SJCRH30 (cell line): ENCODE data around the gene CUL7. TPM values are rescaled to one million over a fixed set of nuclear protein-coding genes. Genes with fewer than 3 reads are reported as not detected.

Experiments used
- DNase-seq, 2 experiments: peaks; one replicate each; pipeline ENCODE4 v3.0.0-alpha.2; 2015 to 2020
- H3K27ac ChIP-seq: fragments of 250-450 bp; sonication (Bioruptor Pico); 2 replicates; pipeline ENCODE4 v1.5.1; 2020; ENCODE audit warnings: mild to moderate bottlenecking, moderate library complexity
- H3K27me3 ChIP-seq: fragments of 250-450 bp; sonication (Bioruptor Pico); 2 replicates; pipeline ENCODE4 v1.5.1; 2020; ENCODE audit warnings: mild to moderate bottlenecking, moderate library complexity
- H3K36me3 ChIP-seq: fragments of 250-450 bp; sonication (Bioruptor Pico); 2 replicates; pipeline ENCODE4 v1.5.1; 2020; ENCODE audit warnings: mild to moderate bottlenecking, moderate library complexity
- H3K4me1 ChIP-seq: fragments of 250-450 bp; sonication (Bioruptor Pico); 2 replicates; pipeline ENCODE4 v1.5.1; 2020; ENCODE audit warnings: mild to moderate bottlenecking, moderate library complexity
- H3K4me3 ChIP-seq: fragments of 250-450 bp; sonication (Bioruptor Pico); 2 replicates; pipeline ENCODE4 v1.5.1; 2020; ENCODE audit warnings: mild to moderate bottlenecking, moderate library complexity
- H3K9me3 ChIP-seq: fragments of 250-450 bp; sonication (Bioruptor Pico); replicated peaks from 2 replicates; pipeline ENCODE4 v1.5.1; 2020; ENCODE audit warnings: mild to moderate bottlenecking, moderate library complexity
- total RNA-seq: library from RNA; depleted of rRNA; stranded (reverse); fragments of >200 nt; shearing (Covaris generic); gene quantifications from 2 replicates; pipeline ENCODE4 v1.2.3, GENCODE V29; 2014; rRNA removed

Gene CUL7
- 14.8 and 15.2 TPM in 2 replicates for total RNA-seq

- H3K9me3 ChIP-seq, result no peaks in the 10 kb centered on the region
- DNase-seq, result peak; percentile 94 to 97
- H3K36me3 ChIP-seq, result peaks cover 7% of the 10 kb centered on the region
Measured at GRCh38 chr6:43053545-43054205, at the start of gene CUL7. CUL7 (minus strand) TSS chr6:43053851; CDS start chr6:43052788, 1,063 bp downstream.

GRCh38 chr6:43101497-43101896 is 47.8 kb upstream of the CUL7 start:
- Histone ChIP-seq H3K36me3 (no peaks in the 10 kb centered on the region), H3K27me3 (no peaks in the 10 kb centered on the region), H3K4me1 (no peaks in the 10 kb centered on the region; the same call in 1 of the 2 replicates), H3K27ac (no peak overlapping the region), H3K4me3 (no peak overlapping the region), H3K9me3 (no peaks in the 10 kb centered on the region)
- DNase-seq, result no peak

More at GRCh38 chr6:43053545-43054205, at the start of gene CUL7:
- Histone ChIP-seq H3K27me3 (no peaks in the 10 kb centered on the region), H3K27ac (peak within 1 kb of the TSS; percentile 85), H3K4me3 (peak within 1 kb of the TSS; percentile 80), H3K4me1 (peaks cover 16% of the 10 kb centered on the region)

GRCh38 chr6:43097502-43097901 is 43.9 kb upstream of the CUL7 start:
- DNase-seq, result no peak
- Histone ChIP-seq H3K36me3 (no peaks in the 10 kb centered on the region), H3K4me1 (peaks cover 13% of the 10 kb centered on the region), H3K27ac (no peak overlapping the region), H3K9me3 (no peaks in the 10 kb centered on the region), H3K4me3 (no peak overlapping the region), H3K27me3 (no peaks in the 10 kb centered on the region)

- no peaks in the 10 kb centered on the region for H3K36me3 ChIP-seq
- H3K4me1 ChIP-seq, result peaks cover 15% of the 10 kb centered on the region
- no peak overlapping the region for H3K27ac ChIP-seq
- H3K9me3 ChIP-seq, result no peaks in the 10 kb centered on the region
- no peaks in the 10 kb centered on the region for H3K27me3 ChIP-seq
- no peak for DNase-seq
- H3K4me3 ChIP-seq, result no peak overlapping the region
Measured at GRCh38 chr6:43097098-43097489, 43.4 kb upstream of the CUL7 start.

GRCh38 chr6:43096451-43097097 is 42.9 kb upstream of the CUL7 start:
- DNase-seq, result no peak

GRCh38 chr6:43095939-43096338 is 42.3 kb upstream of the CUL7 start:
- Histone ChIP-seq H3K4me3 (no peak overlapping the region), H3K9me3 (no peaks in the 10 kb centered on the region), H3K36me3 (no peaks in the 10 kb centered on the region), H3K27me3 (no peaks in the 10 kb centered on the region), H3K4me1 (peaks cover 15% of the 10 kb centered on the region), H3K27ac (no peak overlapping the region)
- DNase-seq, result peak; percentile 53 to 62

More at GRCh38 chr6:43096451-43097097, 42.9 kb upstream of the CUL7 start:
- Histone ChIP-seq H3K27me3 (no peaks in the 10 kb centered on the region), H3K27ac (no peak overlapping the region), H3K4me3 (no peak overlapping the region), H3K36me3 (no peaks in the 10 kb centered on the region), H3K4me1 (peaks cover 15% of the 10 kb centered on the region), H3K9me3 (no peaks in the 10 kb centered on the region)

- H3K4me3 ChIP-seq, result no peak overlapping the region
- H3K27me3 ChIP-seq, result no peaks in the 10 kb centered on the region
- no peak for DNase-seq
- H3K36me3 ChIP-seq, result no peaks in the 10 kb centered on the region
- H3K4me1 ChIP-seq, result peaks cover 35% of the 10 kb centered on the region
- H3K27ac ChIP-seq, result no peak overlapping the region
- H3K9me3 ChIP-seq, result no peaks in the 10 kb centered on the region
Measured at GRCh38 chr6:43093436-43094289, 40.0 kb upstream of the CUL7 start.

- Histone ChIP-seq H3K27ac (no peak overlapping the region), H3K9me3 (no peaks in the 10 kb centered on the region), H3K27me3 (no peaks in the 10 kb centered on the region), H3K36me3 (no peaks in the 10 kb centered on the region), H3K4me1 (peaks cover 35% of the 10 kb centered on the region), H3K4me3 (no peak overlapping the region)
- DNase-seq, result no peak
Measured at GRCh38 chr6:43092635-43093034, 39.0 kb upstream of the CUL7 start.

GRCh38 chr6:43091436-43091991 is 37.9 kb upstream of the CUL7 start:
- no peak for DNase-seq
- Histone ChIP-seq H3K9me3 (no peaks in the 10 kb centered on the region), H3K27me3 (no peaks in the 10 kb centered on the region), H3K27ac (no peak overlapping the region), H3K36me3 (no peaks in the 10 kb centered on the region), H3K4me1 (peaks cover 35% of the 10 kb centered on the region), H3K4me3 (no peak overlapping the region)

- H3K9me3 ChIP-seq, result no peaks in the 10 kb centered on the region
- no peak overlapping the region for H3K27ac ChIP-seq
- peaks cover 32% of the 10 kb centered on the region for H3K4me1 ChIP-seq
- H3K4me3 ChIP-seq, result no peak overlapping the region
- H3K36me3 ChIP-seq, result no peaks in the 10 kb centered on the region
- DNase-seq, result no peak
- no peaks in the 10 kb centered on the region for H3K27me3 ChIP-seq
Measured at GRCh38 chr6:43091020-43091419, 37.4 kb upstream of the CUL7 start.

GRCh38 chr6:43090559-43090956 is 36.9 kb upstream of the CUL7 start:
- H3K27me3 ChIP-seq, result no peaks in the 10 kb centered on the region
- H3K4me1 ChIP-seq, result peaks cover 27% of the 10 kb centered on the region
- H3K4me3 ChIP-seq, result no peak overlapping the region
- no peaks in the 10 kb centered on the region for H3K36me3 ChIP-seq
- no peak overlapping the region for H3K27ac ChIP-seq
- H3K9me3 ChIP-seq, result no peaks in the 10 kb centered on the region
- DNase-seq, result peak in 1 of 2 experiments; percentile 35

- Histone ChIP-seq H3K27me3 (no peaks in the 10 kb centered on the region), H3K27ac (no peak overlapping the region), H3K9me3 (no peaks in the 10 kb centered on the region), H3K4me1 (peaks cover 25% of the 10 kb centered on the region), H3K4me3 (no peak overlapping the region), H3K36me3 (no peaks in the 10 kb centered on the region)
- peak in 1 of 2 experiments; percentile 10 for DNase-seq
Measured at GRCh38 chr6:43089874-43090558, 36.4 kb upstream of the CUL7 start.

- no peak overlapping the region for H3K27ac ChIP-seq
- no peaks in the 10 kb centered on the region for H3K9me3 ChIP-seq
- DNase-seq, result peak in 1 of 2 experiments; percentile 5
- peaks cover 25% of the 10 kb centered on the region for H3K4me1 ChIP-seq
- H3K27me3 ChIP-seq, result no peaks in the 10 kb centered on the region
- H3K4me3 ChIP-seq, result no peak overlapping the region
- no peaks in the 10 kb centered on the region for H3K36me3 ChIP-seq
Measured at GRCh38 chr6:43089467-43089866, 35.8 kb upstream of the CUL7 start.

- H3K27me3 ChIP-seq, result no peaks in the 10 kb centered on the region
- peaks cover 25% of the 10 kb centered on the region for H3K4me1 ChIP-seq
- H3K4me3 ChIP-seq, result no peak overlapping the region
- H3K36me3 ChIP-seq, result no peaks in the 10 kb centered on the region
- no peak overlapping the region for H3K27ac ChIP-seq
- H3K9me3 ChIP-seq, result no peaks in the 10 kb centered on the region
- no peak for DNase-seq
Measured at GRCh38 chr6:43088654-43089056, 35.0 kb upstream of the CUL7 start.
